Upper lobe of right lung (tissue), 1 donor: ENCODE results near the gene RALGAPA1. TPM values are rescaled to one million over a fixed set of nuclear protein-coding genes. Genes with fewer than 3 reads are reported as not detected.

ENCODE experiments used
- ATAC-seq: fragments of 200-7000 bp; cut with Tn5 transposase; one replicate; pipeline ENCODE4 v1.9.1; 2020; ENCODE audit warnings: mild to moderate bottlenecking, moderate library complexity
- DNase-seq: peaks from one replicate; pipeline ENCODE4 v3.0.0-alpha.2; 2020
- H3K27ac ChIP-seq: fragments of 200-600 bp; one replicate; pipeline ENCODE4 v1.8.0; 2022
- H3K27me3 ChIP-seq: fragments of 200-600 bp; one replicate; pipeline ENCODE4 v1.8.0; 2022; ENCODE audit warnings: mild to moderate bottlenecking
- H3K36me3 ChIP-seq: fragments of 200-600 bp; one replicate; pipeline ENCODE4 v1.8.0; 2022
- H3K4me1 ChIP-seq: fragments of 200-600 bp; one replicate; pipeline ENCODE4 v1.8.0; 2022
- H3K4me3 ChIP-seq: fragments of 200-600 bp; one replicate; pipeline ENCODE4 v1.8.0; 2022; ENCODE audit warnings: mild to moderate bottlenecking
- H3K9me3 ChIP-seq: fragments of 200-600 bp; one replicate; pipeline ENCODE4 v1.8.0; 2022
- CTCF ChIP-seq: fragments of 200-600 bp; IDR thresholded peaks from one replicate; pipeline ENCODE4 v1.8.0; 2022; ENCODE audit warnings: antibody characterized with exemption
- intact Hi-C: fragments of 100-400 bp; cut with DNase I; formaldehyde crosslinking; loops from one replicate; pipeline ENCODE4 v1.11.0; 2022
- total RNA-seq: library from RNA; stranded (reverse); fragmentation: NEBNext Ultra II Directional; extraction: Animal tissue kit (Norgen Biotek cat#: 25700); gene quantifications from one replicate; pipeline ENCODE4 v1.2.1, GENCODE V29; 2021
- donor health status: DM: no; HTN: yes; CAD: no; lungs with severe emphysema.

The RALGAPA1 gene
- total RNA-seq, 1 donor from 2014 or later, result 58.9 TPM

- no peaks in the 10 kb centered on the region for H3K27me3 ChIP-seq
- DNase-seq (no peak), ATAC-seq (no peak)
- intact Hi-C loops, result no loop called here
- no peaks in the 10 kb centered on the region for H3K9me3 ChIP-seq
- peaks cover 44% of the 10 kb centered on the region for H3K36me3 ChIP-seq
- H3K4me3 ChIP-seq, result no peak overlapping the region
- no peak for TF ChIP-seq CTCF
- H3K27ac ChIP-seq, result no peak overlapping the region
- no peaks in the 10 kb centered on the region for H3K4me1 ChIP-seq
Measured at GRCh38 chr14:35835208-35835982, 26.3 kb upstream of the RALGAPA1 start.

- intact Hi-C loops, result no loop called here
- Histone ChIP-seq H3K36me3 (peaks cover 20% of the 10 kb centered on the region), H3K4me1 (no peaks in the 10 kb centered on the region), H3K9me3 (no peaks in the 10 kb centered on the region), H3K27me3 (no peaks in the 10 kb centered on the region), H3K4me3 (no peak overlapping the region), H3K27ac (no peak overlapping the region)
- DNase-seq (no peak), ATAC-seq (no peak)
- no peak for TF ChIP-seq CTCF
Measured at GRCh38 chr14:35829449-35829848, 20.4 kb upstream of the RALGAPA1 start.

GRCh38 chr14:35827678-35828472 lies 18.8 kb upstream of the RALGAPA1 start:
- Histone ChIP-seq H3K4me3 (no peak overlapping the region), H3K9me3 (no peaks in the 10 kb centered on the region), H3K27ac (no peak overlapping the region), H3K4me1 (no peaks in the 10 kb centered on the region), H3K36me3 (peaks cover 9% of the 10 kb centered on the region), H3K27me3 (no peaks in the 10 kb centered on the region)
- DNase-seq (no peak), ATAC-seq (no peak)
- TF ChIP-seq CTCF, result no peak
- intact Hi-C loops, result no loop called here

GRCh38 chr14:35826952-35827416 lies 17.9 kb upstream of the RALGAPA1 start:
- Histone ChIP-seq H3K27me3 (no peaks in the 10 kb centered on the region), H3K27ac (peak overlapping the region; percentile 95), H3K4me3 (peak overlapping the region; percentile 74), H3K9me3 (no peaks in the 10 kb centered on the region), H3K4me1 (no peaks in the 10 kb centered on the region), H3K36me3 (peaks cover 6% of the 10 kb centered on the region)
- no peak for TF ChIP-seq CTCF
- DNase-seq (no peak), ATAC-seq (no peak)
- intact Hi-C loops, result no loop called here

GRCh38 chr14:35826218-35826951 lies 17.3 kb upstream of the RALGAPA1 start, which contains the start of gene BRMS1L:
BRMS1L (plus strand) TSS chr14:35826338; CDS start chr14:35826517, 179 bp downstream.
- Histone ChIP-seq H3K4me1 (no peaks in the 10 kb centered on the region), H3K27ac (peak within 1 kb of the TSS; percentile 95), H3K4me3 (peak within 1 kb of the TSS; percentile 74), H3K36me3 (peaks cover 1% of the 10 kb centered on the region), H3K27me3 (no peaks in the 10 kb centered on the region), H3K9me3 (no peaks in the 10 kb centered on the region)
- DNase-seq (peak; percentile 99), ATAC-seq (peak; percentile 98)
- intact Hi-C loops, result no loop called here
- peak; percentile 24 for TF ChIP-seq CTCF
